IMR-90 (cell line): ENCODE measurements around the gene NUDCD2.

Experiments used
- BHLHE40 ChIP-seq: fragments of 150-350 bp; IDR thresholded peaks from 2 replicates; pipeline ENCODE4 v1.6.1; 2016; ENCODE audit warnings: mild to moderate bottlenecking, low read depth, low read length
- CEBPB ChIP-seq: IDR thresholded peaks from 2 replicates; pipeline ENCODE4 v1.6.1; 2012; ENCODE audit warnings: low read depth, low read length, improper control_type of control experiment
- CTCF ChIP-seq: conservative IDR thresholded peaks from 2 replicates; pipeline ENCODE4 v1.5.1; 2012; ENCODE audit warnings: mild to moderate bottlenecking, low read depth, low read length, improper control_type of control experiment
- FOS ChIP-seq: fragments of 150-350 bp; IDR thresholded peaks from 2 replicates; pipeline ENCODE4 v1.6.1; 2016; ENCODE audit warnings: low read depth, low read length
- MAFK ChIP-seq: IDR thresholded peaks from 2 replicates; pipeline ENCODE4 v1.6.1; 2012; ENCODE audit warnings: low read depth, low read length, improper control_type of control experiment
- MXI1 ChIP-seq: IDR thresholded peaks from 2 replicates; pipeline ENCODE4 v1.6.1; 2012; ENCODE audit warnings: low read depth, mild to moderate bottlenecking, low read length, moderate library complexity, borderline replicate concordance
- POLR2A ChIP-seq: IDR thresholded peaks from 2 replicates; pipeline ENCODE4 v1.6.1; 2012; ENCODE audit warnings: mild to moderate bottlenecking, low read depth, low read length
- RAD21 ChIP-seq: IDR thresholded peaks from 2 replicates; pipeline ENCODE4 v1.6.1; 2012; ENCODE audit warnings: low read length, improper control_type of control experiment
- TF ChIP-seq, protein P1 (sequence below): fragments of 150-350 bp; IDR thresholded peaks from 2 replicates; pipeline ENCODE4 v1.6.1; 2017; ENCODE audit warnings: mild to moderate bottlenecking, antibody characterized with exemption, low read length, low read depth

DNA sequence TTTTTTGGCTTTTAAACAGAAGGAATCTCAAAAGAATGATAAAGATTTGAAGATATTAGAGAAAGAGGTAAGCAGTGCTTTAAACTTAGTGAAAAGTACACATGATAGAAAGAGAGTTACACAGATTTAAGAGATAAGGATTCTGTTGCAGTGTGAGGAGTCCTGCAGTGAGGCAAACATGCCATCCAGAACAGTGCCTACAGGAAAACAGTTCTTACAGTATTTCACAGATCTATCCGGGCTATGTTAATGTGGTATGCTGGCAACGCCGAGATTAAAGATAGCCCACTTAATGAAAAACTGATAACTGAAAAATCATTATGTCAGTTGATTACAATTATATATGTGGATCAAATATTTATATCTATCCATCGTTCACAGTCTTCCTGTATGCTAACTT is 7.8 kb upstream of the NUDCD2 start:
- TF ChIP-seq FOS (no peak), CTCF (no peak), RAD21 (no peak), BHLHE40 (no peak), MXI1 (no peak), CEBPB (no peak), POLR2A (no peak), MAFK (no peak)
- TF ChIP-seq, protein P1, sequence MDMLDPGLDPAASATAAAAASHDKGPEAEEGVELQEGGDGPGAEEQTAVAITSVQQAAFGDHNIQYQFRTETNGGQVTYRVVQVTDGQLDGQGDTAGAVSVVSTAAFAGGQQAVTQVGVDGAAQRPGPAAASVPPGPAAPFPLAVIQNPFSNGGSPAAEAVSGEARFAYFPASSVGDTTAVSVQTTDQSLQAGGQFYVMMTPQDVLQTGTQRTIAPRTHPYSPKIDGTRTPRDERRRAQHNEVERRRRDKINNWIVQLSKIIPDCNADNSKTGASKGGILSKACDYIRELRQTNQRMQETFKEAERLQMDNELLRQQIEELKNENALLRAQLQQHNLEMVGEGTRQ, result no peak
